ENCODE data around the gene PTPRN2.
"Not testable (repeated sequence)": the region's sequence is repeated elsewhere in the genome, so short reads cannot be mapped to it uniquely, and the experiment has no call there.

PTPRN2 gene

GRCh38 chr7:158530800-158531609 lies 56.6 kb downstream of the PTPRN2 start:
- DNase-seq: no peak

- no peak for DNase-seq
These were observed 58.2 kb downstream of the PTPRN2 start for GRCh38 chr7:158529181-158530096.

DNA sequence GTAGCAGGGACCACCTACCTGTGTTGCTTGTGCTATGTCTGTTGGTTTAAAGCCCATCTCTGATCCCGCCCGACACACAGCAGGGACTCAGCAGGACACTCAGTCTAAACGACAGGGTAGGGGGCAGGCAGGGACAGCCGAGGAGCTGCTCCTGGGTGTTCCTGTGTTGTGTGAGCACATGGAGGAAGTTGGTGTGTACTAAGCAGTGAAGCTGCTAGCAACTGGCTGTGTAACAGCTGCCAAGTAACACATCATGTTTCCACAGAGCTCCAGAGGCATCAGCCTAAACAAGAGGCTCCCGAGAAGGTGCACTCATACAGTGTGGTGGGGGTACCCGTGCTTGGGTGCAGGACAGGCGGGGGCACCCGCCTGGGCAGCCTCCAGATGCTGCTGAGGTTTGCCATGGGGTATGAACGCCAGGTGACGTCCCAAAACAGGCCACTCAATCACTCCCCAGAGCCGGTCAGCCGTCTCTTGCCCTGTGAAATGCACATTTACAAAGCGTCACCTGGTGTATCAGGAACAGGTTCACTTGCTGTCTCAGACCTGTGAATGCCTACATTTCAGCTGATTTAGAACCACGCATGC lies 59.6 kb downstream of the PTPRN2 start:
- no peak for DNase-seq

GRCh38 chr7:158527495-158527894 lies 60.1 kb downstream of the PTPRN2 start:
- DNase-seq: no peak

DNA sequence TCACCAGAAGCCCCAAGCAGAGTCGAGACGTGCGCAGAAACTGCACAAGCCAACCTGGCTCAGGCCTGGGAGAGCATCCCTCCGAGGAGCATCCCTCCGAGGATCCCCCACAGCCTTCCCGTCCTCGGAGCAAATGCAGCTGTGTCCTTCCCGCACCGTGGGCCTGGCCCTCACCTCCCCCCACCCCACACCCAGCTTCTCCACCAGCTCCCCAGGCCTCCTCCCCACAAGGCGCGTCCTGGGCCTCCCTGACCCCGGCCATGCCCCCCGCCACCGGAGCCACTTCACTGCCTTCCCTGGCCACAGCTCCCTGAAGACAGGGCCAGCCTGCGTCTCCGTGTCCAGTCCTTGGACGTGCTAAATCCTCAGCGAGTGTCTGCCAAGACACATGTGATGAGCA lies 60.6 kb downstream of the PTPRN2 start:
- DNase-seq: no peak

- DNase-seq: no peak
These were observed 61.1 kb downstream of the PTPRN2 start for GRCh38 chr7:158526531-158526930.

- no peak for DNase-seq
These were observed 61.8 kb downstream of the PTPRN2 start for GRCh38 chr7:158525648-158526484.

DNA sequence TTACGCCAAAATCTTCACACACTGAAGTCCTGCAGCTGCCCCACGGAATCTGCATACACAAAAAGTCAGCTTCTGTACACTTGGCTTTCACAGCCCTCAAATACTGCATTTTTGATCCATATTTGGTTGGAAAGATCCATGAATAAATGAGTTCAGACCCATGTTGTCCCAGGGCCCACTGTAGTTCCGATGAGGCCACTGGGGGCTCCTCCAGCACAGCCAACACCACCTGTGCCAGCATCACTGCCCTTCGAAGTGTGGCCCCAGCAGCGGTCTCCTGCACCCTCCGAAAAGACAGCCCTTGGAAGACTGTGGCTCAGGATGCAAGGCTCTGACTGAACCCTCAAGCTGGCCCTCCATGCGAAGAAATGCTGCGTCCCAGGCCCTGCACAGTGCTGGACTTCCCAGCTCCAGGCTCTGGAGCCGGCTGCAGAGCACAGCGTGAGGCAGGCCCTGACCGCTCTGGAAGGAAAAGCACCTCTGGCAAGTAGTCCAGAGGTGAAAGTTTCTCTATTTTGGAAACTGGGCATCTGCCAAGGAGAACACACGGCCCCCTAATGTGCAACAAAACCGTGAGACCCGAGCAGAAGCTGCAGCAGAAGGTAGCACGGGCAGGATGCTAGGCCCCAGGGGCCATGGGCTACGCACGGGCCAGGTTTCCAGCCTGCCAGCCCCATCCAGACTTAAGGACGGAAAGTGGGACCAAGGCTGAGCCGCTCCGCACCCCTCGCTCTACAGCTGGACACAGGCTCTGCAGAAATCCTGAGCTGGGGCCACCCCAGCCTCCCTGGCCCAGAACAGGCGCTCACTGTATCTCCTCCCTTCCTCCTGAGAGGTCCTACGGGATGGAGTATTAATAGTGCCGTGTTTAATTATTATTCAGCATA lies 62.6 kb downstream of the PTPRN2 start:
- DNase-seq: no peak

DNA sequence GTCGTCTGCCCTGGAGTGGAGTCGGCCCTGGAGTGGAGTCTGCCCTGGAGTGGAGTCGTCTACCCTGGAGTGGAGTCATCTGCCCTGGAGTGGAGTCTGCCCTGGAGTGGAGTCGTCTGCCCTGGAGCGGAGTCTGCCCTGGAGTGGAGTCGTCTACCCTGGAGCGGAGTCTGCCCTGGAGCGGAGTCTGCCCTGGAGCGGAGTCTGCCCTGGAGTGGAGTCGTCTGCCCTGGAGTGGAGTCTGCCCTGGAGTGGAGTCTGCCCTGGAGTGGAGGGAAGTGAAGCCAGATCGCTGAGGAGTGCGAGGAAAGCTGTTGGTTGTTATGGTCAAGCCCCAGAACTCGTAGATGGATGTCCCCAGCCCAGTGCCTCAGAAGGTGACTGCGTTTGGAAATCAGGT lies 63.3 kb downstream of the PTPRN2 start:
- not testable (repeated sequence) for DNase-seq

GRCh38 chr7:158523877-158524276 lies 63.7 kb downstream of the PTPRN2 start:
- not testable (repeated sequence) for DNase-seq

DNA sequence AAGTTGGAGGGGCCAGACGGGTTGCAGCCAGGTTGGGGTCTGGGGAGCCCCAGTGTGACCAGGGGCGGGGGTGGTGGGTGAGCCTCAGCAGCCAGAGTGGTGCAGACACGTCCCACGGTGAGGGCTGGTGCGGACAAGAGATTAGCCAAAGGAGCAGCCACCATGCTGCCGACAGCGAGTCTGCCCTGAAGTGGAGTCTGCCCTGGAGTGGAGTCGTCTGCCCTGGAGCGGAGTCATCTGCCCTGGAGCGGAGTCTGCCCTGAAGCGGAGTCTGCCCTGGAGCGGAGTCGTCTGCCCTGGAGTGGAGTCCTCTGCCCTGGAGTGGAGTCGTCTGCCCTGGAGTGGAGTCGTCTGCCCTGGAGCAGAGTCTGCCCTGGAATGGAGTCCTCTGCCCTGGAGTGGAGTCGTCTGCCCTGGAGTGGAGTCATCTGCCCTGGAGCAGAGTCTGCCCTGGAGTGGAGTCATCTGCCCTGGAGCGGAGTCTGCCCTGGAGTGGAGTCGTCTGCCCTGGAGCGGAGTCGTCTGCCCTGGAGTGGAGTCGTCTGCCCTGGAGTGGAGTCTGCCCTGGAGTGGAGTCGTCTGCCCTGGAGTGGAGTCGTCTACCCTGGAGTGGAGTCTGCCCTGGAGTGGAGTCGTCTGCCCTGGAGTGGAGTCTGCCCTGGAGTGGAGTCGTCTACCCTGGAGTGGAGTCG lies 64.3 kb downstream of the PTPRN2 start:
- DNase-seq: not testable (repeated sequence)

- not testable (repeated sequence) for DNase-seq
These were observed 65.8 kb downstream of the PTPRN2 start for GRCh38 chr7:158521795-158522194.

DNA sequence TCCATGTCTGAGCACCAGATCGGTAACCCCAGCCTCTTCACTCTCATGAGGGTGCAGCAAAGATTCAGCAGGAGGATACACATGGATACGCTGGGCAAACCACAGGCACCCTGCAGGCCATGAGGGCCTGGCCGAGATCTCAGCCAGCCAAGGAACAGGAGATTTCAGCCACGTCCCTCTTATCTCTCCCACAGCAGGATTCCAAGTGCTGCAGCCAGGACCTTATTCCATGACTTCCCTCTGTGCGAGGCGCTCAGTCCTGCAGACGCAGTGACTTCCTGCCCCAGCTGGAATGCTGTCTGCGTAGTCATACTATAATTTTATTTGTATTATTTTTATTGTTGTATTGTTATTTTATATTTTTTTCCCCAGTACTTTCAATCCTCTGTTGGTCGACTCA lies 66.8 kb downstream of the PTPRN2 start:
- DNase-seq: no peak

DNA sequence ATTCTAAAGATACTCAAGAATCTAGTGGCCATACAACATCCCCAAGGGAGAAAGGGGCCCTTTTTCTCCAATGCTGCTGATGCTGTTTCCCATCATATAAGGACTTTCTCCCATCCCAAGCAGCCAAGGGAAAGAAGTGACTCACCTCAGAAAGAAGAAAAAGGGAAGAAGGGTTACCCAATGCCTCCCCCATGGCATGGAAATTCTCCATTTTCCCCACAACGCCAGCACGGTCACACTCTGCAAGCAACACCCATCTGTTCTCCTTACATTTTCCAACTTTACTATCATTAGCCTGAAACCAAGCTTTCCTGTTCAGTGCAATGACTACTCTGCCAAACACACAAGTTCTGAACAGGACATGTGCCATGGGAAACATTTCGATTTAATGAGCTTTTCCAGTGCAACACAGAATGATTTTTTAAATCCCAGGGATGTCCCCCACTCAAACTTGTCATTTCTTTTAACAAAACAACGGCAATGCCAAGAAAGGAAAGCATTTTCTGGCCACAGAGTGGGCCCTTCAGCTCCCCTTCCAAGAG lies 67.9 kb downstream of the PTPRN2 start:
- DNase-seq: no peak

DNA sequence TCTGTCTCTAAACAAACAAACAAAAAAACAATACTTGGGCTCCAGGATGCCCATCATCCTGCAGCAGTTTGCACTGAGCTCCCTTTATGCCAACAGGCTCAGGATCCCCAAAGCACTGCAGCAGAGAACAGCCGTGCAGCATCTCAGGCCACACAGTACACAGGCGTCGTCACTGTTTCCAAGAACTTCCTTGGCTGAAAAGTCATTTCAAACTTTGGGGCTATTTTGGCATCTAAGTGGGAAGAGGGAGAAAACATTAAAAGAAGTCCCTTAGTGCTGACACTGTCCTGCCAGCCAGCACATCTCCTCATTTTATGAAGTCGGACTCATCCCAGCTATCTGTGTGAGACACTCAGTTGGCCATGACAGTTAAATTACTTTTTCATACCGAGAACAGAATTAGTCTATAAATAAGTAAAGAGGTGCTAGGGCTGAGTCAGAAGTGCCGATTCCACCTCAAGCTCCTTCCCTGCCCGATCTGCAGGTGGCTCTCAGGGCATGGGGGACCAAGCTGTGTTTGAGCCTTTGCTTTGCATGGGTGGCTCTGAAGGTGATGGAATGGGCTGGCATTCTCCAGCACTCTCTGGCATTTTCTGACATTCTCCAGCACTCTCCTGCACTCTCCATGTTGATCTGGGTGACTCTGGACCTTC lies 68.5 kb downstream of the PTPRN2 start:
- DNase-seq: no peak

- DNase-seq: no peak
These were observed 70.1 kb downstream of the PTPRN2 start for GRCh38 chr7:158517571-158517970.

GRCh38 chr7:158517072-158517471 lies 70.6 kb downstream of the PTPRN2 start:
- DNase-seq: no peak

- DNase-seq: no peak
These were observed 71.1 kb downstream of the PTPRN2 start for GRCh38 chr7:158516524-158516923.

GRCh38 chr7:158512869-158513268 lies 74.8 kb downstream of the PTPRN2 start:
- DNase-seq: no peak

DNA sequence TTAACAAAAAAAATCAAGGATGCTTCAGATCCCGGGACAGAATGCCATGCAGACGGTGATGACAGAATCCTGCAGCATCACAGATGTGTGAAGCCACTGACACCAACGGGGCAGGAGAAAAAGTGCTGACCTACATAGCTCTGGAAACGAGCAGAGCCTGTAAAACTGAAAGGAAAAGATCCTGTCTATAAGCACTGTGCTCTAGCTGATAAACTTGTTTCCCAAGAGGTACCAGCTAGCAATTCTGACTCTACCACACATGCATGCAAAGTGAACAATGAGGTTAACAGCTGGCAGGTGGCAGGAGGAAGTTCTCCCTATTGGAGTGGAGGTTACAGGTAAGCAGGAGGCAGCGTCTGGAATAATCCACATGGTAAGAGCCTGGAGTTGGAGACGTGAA lies 75.6 kb downstream of the PTPRN2 start:
- DNase-seq: no peak

Measured in activated CD4-positive, alpha-beta T cell treated with anti-CD3 and anti-CD28 coated beads, Interleukin-2, Interleukin-6, amounts not matched to agents 100 ng/mL and 50 ng/mL, durations not matched to agents 16 hours and 8 hours (primary cell).